Stromal cell of bone marrow (primary cell): ENCODE results near the gene FASN.
A peak's percentile ranks its signal among the peaks of the same experiment; 100 is the strongest.

ENCODE experiments used
- DNase-seq: peaks from one replicate; pipeline ENCODE4 v3.0.0-alpha.2; 2012; ENCODE audit warnings: low read depth

The FASN gene

GRCh38 chr17:82076018-82076784, 21.8 kb downstream of the FASN start:
- no peak for DNase-seq

- no peak for DNase-seq
These were observed 24.6 kb downstream of the FASN start for GRCh38 chr17:82073446-82073845.

GRCh38 chr17:82072827-82073226, 25.2 kb downstream of the FASN start:
- DNase-seq: no peak

- no peak for DNase-seq
These were observed 27.4 kb downstream of the FASN start for GRCh38 chr17:82070611-82071010.

GRCh38 chr17:82065638-82066303, 32.3 kb downstream of the FASN start, which contains the start of gene DUS1L:
TSS of gene DUS1L (minus strand) at chr17:82065804. CDS start at chr17:82065059, 745 bp downstream.
- DNase-seq: peak; percentile 25

GRCh38 chr17:82065193-82065637, 32.8 kb downstream of the FASN start:
- no peak for DNase-seq

- no peak for DNase-seq
These were observed 33.4 kb downstream of the FASN start for GRCh38 chr17:82064433-82065192.

- DNase-seq: no peak
These were observed 34.3 kb downstream of the FASN start for GRCh38 chr17:82063424-82064415.

GRCh38 chr17:82062984-82063368, 35.1 kb downstream of the FASN start:
- no peak for DNase-seq

GRCh38 chr17:82062076-82062983, 35.7 kb downstream of the FASN start:
- DNase-seq: no peak

GRCh38 chr17:82061047-82061925, 36.8 kb downstream of the FASN start:
- no peak for DNase-seq

- DNase-seq: no peak
These were observed 37.4 kb downstream of the FASN start for GRCh38 chr17:82060614-82061013.

- no peak for DNase-seq
These were observed 38.0 kb downstream of the FASN start for GRCh38 chr17:82060001-82060380.

- no peak for DNase-seq
These were observed 38.6 kb downstream of the FASN start for GRCh38 chr17:82059272-82060000.

GRCh38 chr17:82058855-82059249, 39.2 kb downstream of the FASN start:
- no peak for DNase-seq

GRCh38 chr17:82058230-82058854, 39.7 kb downstream of the FASN start:
- DNase-seq: no peak

- no peak for DNase-seq
These were observed 41.1 kb downstream of the FASN start for GRCh38 chr17:82056729-82057621.
